Tibial artery (tissue), 4 donors: ENCODE results near the gene PMEPA1.

Source experiments
- DNase-seq, 2 donors: peaks; one replicate each; pipeline ENCODE4 v3.0.0-alpha.2; 2019
- H3K27ac ChIP-seq, 2 donors: fragments of 200-600 bp; sonication (generic) in 1 of 2; 1 replicate in 1 of 2; 2 replicates in 1 of 2; pipeline ENCODE4 v1.5.1; 2018 to 2019; ENCODE audit warnings: mild to moderate bottlenecking in 1 of 2
- H3K27me3 ChIP-seq, 2 donors: fragments of 200-600 bp; sonication (generic) in 1 of 2; one replicate each; pipeline versions ENCODE4 v1.5.1 to v1.6.0; 2016 to 2019
- H3K36me3 ChIP-seq, 3 donors: fragments of 200-600 bp; sonication (generic) in 2 of 3; one replicate each; pipeline ENCODE4 v1.5.1; 2016 to 2019; ENCODE audit warnings: mild to moderate bottlenecking in 2 of 3
- H3K4me1 ChIP-seq, 4 donors: fragments of 200-600 bp; sonication (generic) in 2 of 4; 1 replicate in 3 of 4; 2 replicates in 1 of 4; pipeline ENCODE4 v1.5.1; 2016 to 2019
- H3K4me3 ChIP-seq, 2 donors: fragments of 200-600 bp; sonication (generic) in 1 of 2; 1 replicate in 1 of 2; 2 replicates in 1 of 2; pipeline ENCODE4 v1.5.1; 2018 to 2019; ENCODE audit warnings: mild to moderate bottlenecking in 2 of 2
- H3K9me3 ChIP-seq, 3 donors: fragments of 200-600 bp; sonication (generic) in 1 of 3; one replicate each; pipeline ENCODE4 v1.5.1; 2016 to 2019
- intact Hi-C: fragments of 100-400 bp; cut with DNase I; formaldehyde crosslinking; loops from one replicate; pipeline ENCODE4 v1.15.0; 2023; ENCODE audit warnings: low total_unique reads
- TF ChIP-seq, protein P1 (sequence below), 2 experiments: fragments of 200-600 bp in 1 of 2; fragments of 450-650 bp in 1 of 2; IDR thresholded peaks; one replicate each; pipeline ENCODE4 v1.5.1; 2017 to 2019; ENCODE audit warnings: antibody characterized with exemption in 2 of 2, mild to moderate bottlenecking in 1 of 2, moderate library complexity in 1 of 2

The PMEPA1 gene

DNA sequence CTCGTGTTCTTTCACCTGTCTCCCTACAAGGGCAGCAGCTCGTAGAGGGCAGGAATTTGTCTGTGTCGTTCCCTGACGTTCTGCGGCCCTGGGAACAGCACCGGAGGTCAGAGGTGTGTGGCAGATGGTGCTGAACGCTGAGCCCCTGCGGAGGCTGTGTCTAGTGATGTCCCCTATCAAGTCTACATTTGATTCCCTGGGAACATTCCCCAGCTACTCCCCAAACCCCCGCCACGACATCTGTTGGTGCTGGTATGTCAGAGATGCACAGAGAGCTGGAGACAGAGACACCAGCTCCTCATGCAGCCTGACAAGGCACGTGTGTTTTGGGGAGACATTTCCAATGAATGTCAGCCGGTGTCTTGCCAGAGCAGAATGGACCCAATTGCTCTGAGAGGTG, 7.7 kb downstream of the PMEPA1 start:
- Histone ChIP-seq H3K27ac (peak overlapping the region; percentile 16 to 96), H3K36me3 (no peaks in the 10 kb centered on the region), H3K4me3 (no peak overlapping the region), H3K27me3 (no peaks in the 10 kb centered on the region), H3K9me3 (no peaks in the 10 kb centered on the region), H3K4me1 (peaks cover 0 to 99% (median 72%) of the 10 kb centered on the region in 4 donors)
- TF ChIP-seq, protein P1, sequence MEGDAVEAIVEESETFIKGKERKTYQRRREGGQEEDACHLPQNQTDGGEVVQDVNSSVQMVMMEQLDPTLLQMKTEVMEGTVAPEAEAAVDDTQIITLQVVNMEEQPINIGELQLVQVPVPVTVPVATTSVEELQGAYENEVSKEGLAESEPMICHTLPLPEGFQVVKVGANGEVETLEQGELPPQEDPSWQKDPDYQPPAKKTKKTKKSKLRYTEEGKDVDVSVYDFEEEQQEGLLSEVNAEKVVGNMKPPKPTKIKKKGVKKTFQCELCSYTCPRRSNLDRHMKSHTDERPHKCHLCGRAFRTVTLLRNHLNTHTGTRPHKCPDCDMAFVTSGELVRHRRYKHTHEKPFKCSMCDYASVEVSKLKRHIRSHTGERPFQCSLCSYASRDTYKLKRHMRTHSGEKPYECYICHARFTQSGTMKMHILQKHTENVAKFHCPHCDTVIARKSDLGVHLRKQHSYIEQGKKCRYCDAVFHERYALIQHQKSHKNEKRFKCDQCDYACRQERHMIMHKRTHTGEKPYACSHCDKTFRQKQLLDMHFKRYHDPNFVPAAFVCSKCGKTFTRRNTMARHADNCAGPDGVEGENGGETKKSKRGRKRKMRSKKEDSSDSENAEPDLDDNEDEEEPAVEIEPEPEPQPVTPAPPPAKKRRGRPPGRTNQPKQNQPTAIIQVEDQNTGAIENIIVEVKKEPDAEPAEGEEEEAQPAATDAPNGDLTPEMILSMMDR (IDR thresholded peaks at IDR 0.05) = no peak
- intact Hi-C loops = no loop called here
- DNase-seq = no peak

DNA sequence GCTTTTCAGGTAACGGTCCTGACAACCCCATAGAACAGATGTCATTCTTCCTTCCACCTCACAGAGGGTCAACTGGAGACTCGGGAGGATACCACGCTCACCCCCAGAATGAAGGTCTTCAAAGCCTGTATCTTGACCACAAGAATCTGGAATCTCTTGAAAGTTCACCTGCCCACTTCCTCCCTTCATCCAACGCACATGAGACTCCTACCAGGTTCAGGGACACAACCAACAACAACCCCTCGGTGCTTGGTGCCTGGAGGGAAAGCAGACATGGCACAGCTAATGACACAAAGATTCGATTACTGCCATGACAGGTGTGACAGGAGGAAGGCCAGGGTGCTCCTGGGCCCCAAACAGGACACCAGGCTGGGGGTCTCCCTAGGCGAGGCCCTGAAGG, 8.2 kb downstream of the PMEPA1 start:
- DNase-seq = no peak
- no peaks in the 10 kb centered on the region for H3K27me3 ChIP-seq
- no peaks in the 10 kb centered on the region for H3K9me3 ChIP-seq
- H3K27ac ChIP-seq = peak overlapping the region; percentile 16 to 96
- TF ChIP-seq, protein P1 (IDR thresholded peaks at IDR 0.05) = no peak
- H3K36me3 ChIP-seq = no peaks in the 10 kb centered on the region
- no peak overlapping the region for H3K4me3 ChIP-seq
- peaks cover 0 to 100% (median 72%) of the 10 kb centered on the region in 4 donors for H3K4me1 ChIP-seq
- intact Hi-C loops = no loop called here

DNA sequence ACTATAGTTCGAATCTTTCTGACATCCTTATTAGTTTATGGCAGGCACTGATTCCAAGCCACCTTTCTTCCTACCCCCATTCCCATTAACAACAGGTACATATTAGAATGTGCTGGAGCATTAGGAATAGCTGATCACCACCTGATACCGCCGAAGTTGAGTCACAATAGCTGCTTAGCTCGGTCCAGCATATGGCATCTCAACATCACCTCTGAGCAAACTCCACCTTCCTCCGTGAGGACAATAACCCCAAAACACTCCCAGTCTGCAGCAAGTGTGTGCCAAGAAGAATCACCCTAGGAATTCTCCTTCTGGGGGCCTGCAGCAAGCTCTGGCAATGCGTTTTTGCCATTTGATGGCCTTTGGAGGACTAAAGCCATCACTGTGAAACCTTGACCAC, 8.7 kb downstream of the PMEPA1 start:
- Histone ChIP-seq H3K36me3 (no peaks in the 10 kb centered on the region), H3K4me1 (peaks cover 0 to 100% (median 72%) of the 10 kb centered on the region in 4 donors), H3K9me3 (no peaks in the 10 kb centered on the region), H3K27me3 (no peaks in the 10 kb centered on the region), H3K27ac (no peak overlapping the region), H3K4me3 (no peak overlapping the region)
- TF ChIP-seq, protein P1 (IDR thresholded peaks at IDR 0.05) = no peak
- intact Hi-C loops = no loop called here
- no peak for DNase-seq

DNA sequence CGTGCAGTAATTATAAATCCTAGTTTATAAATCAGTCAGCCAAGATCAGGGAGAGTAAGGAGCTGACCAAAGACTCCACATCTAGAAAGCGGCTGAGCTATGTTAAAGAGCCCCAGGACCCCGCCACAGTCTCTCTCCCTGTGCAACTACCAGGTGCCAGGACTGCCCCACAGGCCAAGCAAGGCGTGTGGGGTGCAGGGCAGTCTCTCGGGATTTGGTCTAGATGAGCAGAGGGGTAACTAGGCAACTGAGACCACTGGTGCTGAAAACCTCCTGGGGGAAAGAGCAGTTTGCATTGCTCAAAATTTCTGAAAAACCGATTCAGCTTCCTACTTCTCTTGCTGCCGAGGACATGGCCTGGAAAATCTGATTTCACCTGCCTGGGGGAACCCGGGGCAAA, 10.4 kb downstream of the PMEPA1 start:
- no peak for DNase-seq
- Histone ChIP-seq H3K9me3 (no peaks in the 10 kb centered on the region), H3K27ac (no peak overlapping the region), H3K4me3 (no peak overlapping the region), H3K27me3 (no peaks in the 10 kb centered on the region), H3K4me1 (peaks cover 0 to 100% (median 70%) of the 10 kb centered on the region in 4 donors), H3K36me3 (no peaks in the 10 kb centered on the region)
- TF ChIP-seq, protein P1 (IDR thresholded peaks at IDR 0.05) = no peak
- intact Hi-C loops = no loop called here

DNA sequence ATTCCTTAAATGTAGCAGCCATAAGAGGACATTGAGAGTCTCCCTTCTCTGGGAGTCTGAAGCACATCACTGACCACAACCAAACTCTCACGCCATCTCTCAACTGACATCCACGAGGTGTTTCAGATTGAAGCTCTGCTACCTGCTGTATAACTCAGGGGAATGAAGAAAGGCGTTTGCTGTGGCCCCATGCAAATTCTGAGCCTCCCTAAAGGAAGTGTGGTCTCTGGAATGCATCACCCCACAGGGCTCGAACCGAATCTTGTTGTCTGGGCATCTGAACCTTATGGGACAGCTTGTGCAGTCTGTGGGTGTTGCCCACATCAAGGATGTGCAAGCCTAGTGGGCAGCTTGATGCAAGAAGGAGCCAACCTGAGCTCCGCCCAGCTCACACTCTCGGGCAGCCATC, 10.9 kb downstream of the PMEPA1 start:
- TF ChIP-seq, protein P1 (IDR thresholded peaks at IDR 0.05) = no peak
- no peak for DNase-seq
- no peak overlapping the region for H3K4me3 ChIP-seq
- no peaks in the 10 kb centered on the region for H3K36me3 ChIP-seq
- H3K27me3 ChIP-seq = no peaks in the 10 kb centered on the region
- intact Hi-C loops = no loop called here
- H3K4me1 ChIP-seq = peaks cover 0 to 100% (median 68%) of the 10 kb centered on the region in 4 donors
- H3K9me3 ChIP-seq = no peaks in the 10 kb centered on the region
- peak overlapping the region; percentile 9 to 36 for H3K27ac ChIP-seq
